Endothelial cell (in vitro differentiated cells): Measurements from ENCODE around the gene PPIL6. TPM values are rescaled to one million over a fixed set of nuclear protein-coding genes. Genes with fewer than 3 reads are reported as not detected.

ENCODE experiments used
- DNase-seq: peaks from one replicate; pipeline ENCODE4 v3.0.0; 2021; ENCODE audit warnings: low spot score
- H3K27ac Mint-ChIP-seq: one replicate; pipeline ENCODE4 v1.8.0; 2021; ENCODE audit warnings: mixed read lengths, inconsistent platforms; ENCODE audit not compliant: unreplicated experiment
- H3K27me3 Mint-ChIP-seq: one replicate; pipeline ENCODE4 v1.8.0; 2021; ENCODE audit warnings: mild to moderate bottlenecking, moderate library complexity, mixed read lengths, inconsistent platforms; ENCODE audit not compliant: unreplicated experiment
- H3K36me3 Mint-ChIP-seq: one replicate; pipeline ENCODE4 v1.8.0; 2021; ENCODE audit warnings: mild to moderate bottlenecking, low read depth, mixed read lengths, inconsistent platforms; ENCODE audit not compliant: unreplicated experiment
- H3K4me1 Mint-ChIP-seq: one replicate; pipeline ENCODE4 v1.8.0; 2021; ENCODE audit warnings: mild to moderate bottlenecking, mixed read lengths, inconsistent platforms; ENCODE audit not compliant: unreplicated experiment
- H3K4me3 Mint-ChIP-seq: one replicate; pipeline ENCODE4 v1.8.0; 2021; ENCODE audit warnings: mild to moderate bottlenecking, mixed read lengths, inconsistent platforms; ENCODE audit not compliant: unreplicated experiment
- H3K9me3 Mint-ChIP-seq: one replicate; pipeline ENCODE4 v1.8.0; 2021; ENCODE audit warnings: mixed read lengths, inconsistent platforms; ENCODE audit not compliant: unreplicated experiment
- CTCF ChIP-seq: fragments of 200-600 bp; sonication (generic); IDR thresholded peaks from one replicate; pipeline ENCODE4 v1.5.0; 2021; ENCODE audit warnings: antibody characterized with exemption; ENCODE audit not compliant: unreplicated experiment
- long read RNA-seq: library from polyadenylated mRNA; unstranded; transcript quantifications from one replicate; pipeline ENCODE4 v2.0.0, GENCODE V29; 2020; ENCODE audit not compliant: unreplicated experiment
- total RNA-seq: library from RNA; stranded (reverse); fragmentation: NEBNext Ultra II Directional; extraction: Animal tissue kit (Norgen Biotek cat#: 25700); gene quantifications from one replicate; pipeline ENCODE4 v1.2.1, GENCODE V29; 2021; ENCODE audit not compliant: unreplicated experiment

The PPIL6 gene
- 0.95 TPM for total RNA-seq
- long read RNA-seq, partial matches to known transcripts = 0 of 1 reads
- long read RNA-seq, other reads (novel, unspliced or antisense) = 1 of 1 reads

- TF ChIP-seq CTCF = peak; percentile 26
- Mint-ChIP-seq H3K27me3 (peaks cover 21% of the 10 kb centered on the region), H3K27ac (peak within 1 kb of the TSS; percentile 88), H3K36me3 (peaks cover 5% of the 10 kb centered on the region), H3K4me1 (peaks cover 6% of the 10 kb centered on the region), H3K4me3 (peak within 1 kb of the TSS; percentile 95), H3K9me3 (no peaks in the 10 kb centered on the region)
- DNase-seq = peak; percentile 95
Observed at GRCh38 chr6:109440331-109441068, at the start of gene PPIL6, which contains the start of gene SMPD2. TSS of gene PPIL6 (minus strand) at chr6:109440628. CDS start at chr6:109440590, 38 bp downstream. TSS of gene SMPD2 (plus strand) at chr6:109440724. CDS start at chr6:109441122, 398 bp downstream.

- Mint-ChIP-seq H3K27me3 (peaks cover 4% of the 10 kb centered on the region), H3K4me3 (no peak overlapping the region), H3K27ac (no peak overlapping the region), H3K36me3 (peaks cover 4% of the 10 kb centered on the region), H3K9me3 (no peaks in the 10 kb centered on the region), H3K4me1 (peaks cover 11% of the 10 kb centered on the region)
- TF ChIP-seq CTCF = no peak
- no peak for DNase-seq
Observed at GRCh38 chr6:109488001-109488400, 47.6 kb upstream of the PPIL6 start.

GRCh38 chr6:109486068-109486467 is 45.6 kb upstream of the PPIL6 start:
- TF ChIP-seq CTCF = no peak
- Mint-ChIP-seq H3K36me3 (peaks cover 7% of the 10 kb centered on the region), H3K27ac (no peak overlapping the region), H3K27me3 (peaks cover 7% of the 10 kb centered on the region), H3K4me3 (no peak overlapping the region), H3K9me3 (no peaks in the 10 kb centered on the region), H3K4me1 (peaks cover 13% of the 10 kb centered on the region)
- DNase-seq = no peak

- Mint-ChIP-seq H3K27me3 (peaks cover 7% of the 10 kb centered on the region), H3K27ac (no peak overlapping the region), H3K4me1 (peaks cover 9% of the 10 kb centered on the region), H3K9me3 (no peaks in the 10 kb centered on the region), H3K36me3 (peaks cover 7% of the 10 kb centered on the region), H3K4me3 (no peak overlapping the region)
- no peak for TF ChIP-seq CTCF
- DNase-seq = no peak
Observed at GRCh38 chr6:109485266-109485935, 45.0 kb upstream of the PPIL6 start.

GRCh38 chr6:109484122-109484521 is 43.7 kb upstream of the PPIL6 start:
- Mint-ChIP-seq H3K4me3 (peak overlapping the region; percentile 87), H3K9me3 (no peaks in the 10 kb centered on the region), H3K36me3 (peaks cover 7% of the 10 kb centered on the region), H3K27me3 (peaks cover 7% of the 10 kb centered on the region), H3K27ac (no peak overlapping the region), H3K4me1 (peaks cover 9% of the 10 kb centered on the region)
- DNase-seq = no peak
- no peak for TF ChIP-seq CTCF
